CD4-positive, alpha-beta T cell treated with Interleukin-17A for 1 hour (primary cell): ENCODE results near the gene FNIP2.
"Not testable (repeated sequence)": the region's sequence is repeated elsewhere in the genome, so short reads cannot be mapped to it uniquely, and the experiment has no call there.

Experiments used
- DNase-seq: peaks from one replicate; pipeline ENCODE4 v3.0.0-alpha.2; 2020

FNIP2 gene

DNA sequence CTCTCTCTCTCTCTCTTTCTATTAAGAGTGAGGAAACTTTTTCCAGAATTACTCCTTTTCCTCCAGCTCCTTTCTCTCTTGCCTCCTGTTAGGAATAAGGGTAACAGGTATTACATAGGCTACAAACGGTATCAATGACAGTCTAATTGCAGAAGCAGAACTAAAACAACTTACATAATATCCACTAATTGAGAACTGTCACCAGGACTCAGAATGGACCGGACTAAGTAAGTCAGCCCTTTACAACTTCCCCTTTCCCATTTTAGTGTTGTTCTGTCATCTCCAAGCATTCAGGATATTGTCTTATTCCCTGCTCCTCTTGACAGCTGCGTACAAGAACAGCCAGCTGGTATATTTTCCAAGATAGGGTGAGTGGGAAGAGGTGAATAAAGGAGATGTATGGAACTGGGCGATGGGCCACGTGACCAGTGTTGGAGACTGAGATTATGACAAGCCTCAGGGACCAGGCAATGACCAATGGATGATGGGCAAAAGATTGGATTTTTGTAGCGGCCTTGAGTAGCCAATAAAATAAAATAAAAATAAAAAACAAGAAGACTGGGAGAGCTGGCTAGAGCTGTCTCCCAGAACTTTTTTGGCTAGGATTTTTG, 2.3 kb upstream of the FNIP2 start:
- no peak for DNase-seq

DNA sequence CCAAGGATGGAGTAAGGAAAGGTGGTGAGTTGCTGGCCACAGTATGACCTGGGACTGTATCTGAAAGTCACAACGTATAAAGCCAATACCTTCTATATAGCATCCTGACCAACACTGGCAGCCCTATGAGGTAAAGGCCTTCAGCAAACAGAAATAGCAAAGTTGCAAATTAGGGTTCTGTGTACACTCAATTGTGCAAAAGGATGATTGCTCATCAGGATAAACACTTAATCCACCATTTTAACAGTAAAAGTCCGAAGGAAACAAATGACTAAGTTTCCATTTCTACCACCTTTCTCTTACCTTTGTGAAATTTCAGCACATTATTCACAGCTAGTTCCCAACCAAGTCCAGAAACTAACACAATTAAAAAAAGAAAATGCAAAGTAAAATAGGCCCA, 1.4 kb upstream of the FNIP2 start:
- no peak for DNase-seq

DNA sequence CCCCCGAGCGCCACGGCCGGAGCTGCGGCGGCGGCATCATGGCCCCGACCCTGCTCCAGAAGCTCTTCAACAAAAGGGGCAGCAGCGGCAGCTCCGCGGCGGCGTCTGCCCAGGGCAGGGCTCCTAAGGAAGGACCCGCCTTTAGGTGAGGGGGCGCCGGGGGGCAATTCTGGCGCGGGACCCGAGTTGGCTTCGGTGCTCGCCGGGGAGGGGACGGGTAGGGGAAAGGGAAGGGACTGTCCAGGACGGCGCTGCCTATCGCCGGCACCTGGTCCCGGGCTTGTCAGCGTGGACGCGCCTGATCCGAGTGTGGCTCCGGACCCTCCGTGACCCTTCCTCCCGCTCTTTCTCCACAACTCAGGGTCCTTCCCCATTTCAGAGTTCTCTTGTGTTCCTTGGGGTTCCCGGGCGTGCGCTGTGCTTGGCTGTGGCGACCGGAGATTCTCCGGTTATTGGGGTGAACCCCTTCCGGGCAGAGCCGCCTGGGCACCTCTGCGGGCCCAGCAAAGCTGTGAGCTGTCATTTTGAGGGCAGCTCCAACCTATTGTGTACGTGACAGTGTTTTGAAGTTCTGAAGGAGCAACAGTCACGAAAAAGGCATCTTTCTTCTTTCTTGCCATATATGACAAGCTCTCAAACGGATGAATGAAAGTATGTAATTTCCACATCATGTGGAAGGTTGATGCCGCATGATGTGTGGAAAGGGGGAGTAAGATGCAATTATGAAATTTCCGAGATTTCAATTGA, 522 bp downstream of the FNIP2 start:
- DNase-seq: peak; percentile 51

DNA sequence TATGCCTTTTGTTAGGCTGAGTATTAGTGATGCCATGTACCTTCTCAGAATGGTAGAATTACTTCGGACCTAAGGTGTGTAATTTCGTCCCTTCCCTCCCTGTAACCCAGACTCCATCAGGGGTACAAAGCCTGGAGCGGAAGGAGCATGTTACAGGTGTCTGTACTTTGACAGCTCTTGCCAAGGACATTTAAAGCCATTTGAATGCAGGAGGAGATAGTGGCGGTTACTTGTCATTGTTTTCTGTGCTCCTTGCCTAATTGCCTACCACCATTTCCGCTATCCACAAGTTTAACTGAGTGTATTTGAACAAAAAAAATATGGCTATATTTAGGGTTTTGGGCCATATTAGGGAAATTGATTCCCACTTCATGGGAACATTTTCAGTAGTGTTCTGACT, 1.8 kb downstream of the FNIP2 start:
- DNase-seq: no peak

DNA sequence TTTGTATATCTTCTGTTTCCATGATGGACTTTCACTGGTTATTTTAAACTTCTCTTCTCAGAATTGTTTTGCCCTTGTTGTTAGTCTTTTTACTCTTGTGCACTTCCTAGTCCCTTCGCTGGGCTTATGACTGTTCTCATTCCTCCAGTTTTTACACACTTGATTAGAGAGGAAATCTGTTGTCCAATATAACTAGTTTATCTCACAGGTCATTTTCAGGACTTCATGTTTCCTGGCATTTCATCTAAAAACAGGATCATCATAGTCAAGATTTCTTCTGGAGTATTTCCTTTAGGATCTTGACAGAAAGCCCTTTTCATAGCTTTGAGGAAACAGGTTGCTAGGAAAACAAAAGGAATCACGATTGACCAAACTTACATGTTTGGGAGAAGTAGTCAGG, 3.0 kb downstream of the FNIP2 start:
- DNase-seq: no peak

DNA sequence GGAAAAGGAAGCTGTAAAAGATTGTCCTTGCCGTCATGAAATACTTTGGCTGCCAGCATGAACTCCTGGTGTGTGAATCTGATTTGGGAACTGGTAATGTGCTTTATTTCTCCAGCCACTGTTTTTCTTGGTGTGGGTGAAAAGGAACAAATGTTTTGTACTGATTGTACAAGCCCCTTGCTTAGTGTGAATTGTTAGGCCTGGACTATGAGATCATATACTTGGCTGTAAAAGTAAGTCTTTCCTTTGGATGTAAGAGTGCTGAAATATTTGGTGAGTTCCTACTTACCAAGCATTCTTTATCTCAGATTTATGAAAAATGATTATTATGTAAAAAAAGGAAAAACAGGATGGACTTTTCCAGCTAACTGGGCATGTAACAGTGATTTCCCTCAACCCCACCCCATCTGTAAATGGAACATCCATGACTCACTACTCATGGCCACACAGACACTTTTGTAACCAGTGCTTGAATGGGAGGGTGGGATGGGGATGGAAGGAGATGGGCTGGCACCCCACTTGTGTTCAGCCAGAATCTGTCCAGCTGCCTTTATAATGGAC, 6.3 kb downstream of the FNIP2 start:
- no peak for DNase-seq

DNA sequence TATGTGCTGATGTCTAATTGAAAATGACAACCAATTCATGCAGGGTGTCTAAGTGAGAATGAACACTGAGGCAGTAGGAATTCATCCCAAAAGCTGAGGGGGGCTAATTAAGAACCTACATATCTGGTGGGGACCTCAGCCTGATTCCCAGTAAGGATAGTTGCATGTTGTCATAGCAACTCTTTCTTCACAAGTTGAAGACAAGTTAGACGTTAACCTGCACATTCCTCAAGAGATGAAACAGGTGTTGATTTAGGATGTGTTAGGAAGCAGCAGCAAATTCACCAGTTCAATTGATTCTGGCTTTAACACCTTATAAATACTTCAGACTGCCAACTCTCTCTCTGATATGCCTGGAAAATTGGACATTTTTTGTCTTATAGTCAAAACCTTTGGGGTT, 7.3 kb downstream of the FNIP2 start:
- DNase-seq: no peak

DNA sequence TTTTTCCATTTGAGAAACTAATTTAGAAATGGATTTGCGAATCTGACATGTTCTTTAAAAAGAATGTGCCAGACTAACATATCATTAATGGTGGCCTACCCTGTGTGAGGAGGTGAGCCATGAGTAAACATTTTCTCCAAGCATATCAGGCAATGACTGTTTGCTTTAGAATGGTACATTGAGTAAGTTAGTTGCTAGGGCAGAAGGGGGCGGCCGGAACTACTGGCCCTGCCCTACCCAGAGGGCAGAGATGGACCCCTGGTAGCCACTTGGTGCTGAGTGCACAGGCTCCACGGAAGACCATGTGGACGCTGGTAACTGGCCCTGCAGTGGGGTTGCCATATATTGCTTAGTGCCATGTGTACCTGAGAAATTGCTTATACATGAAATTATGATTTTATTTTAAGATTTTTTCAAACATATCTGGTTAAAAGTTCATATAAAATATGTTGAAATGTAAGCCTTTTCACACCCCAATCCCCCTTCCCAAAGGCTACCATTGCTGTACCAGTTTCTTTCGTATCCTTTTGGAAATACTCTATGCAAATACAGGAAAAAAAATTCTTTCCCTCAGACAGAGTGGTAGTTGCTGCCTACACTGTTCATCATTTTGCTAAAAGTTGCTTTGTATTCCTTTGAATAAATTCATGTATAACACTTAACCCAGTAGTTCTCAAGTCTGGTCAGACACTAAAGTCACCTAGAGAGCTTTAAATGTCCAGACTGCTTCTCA, 8.8 kb downstream of the FNIP2 start:
- no peak for DNase-seq

DNA sequence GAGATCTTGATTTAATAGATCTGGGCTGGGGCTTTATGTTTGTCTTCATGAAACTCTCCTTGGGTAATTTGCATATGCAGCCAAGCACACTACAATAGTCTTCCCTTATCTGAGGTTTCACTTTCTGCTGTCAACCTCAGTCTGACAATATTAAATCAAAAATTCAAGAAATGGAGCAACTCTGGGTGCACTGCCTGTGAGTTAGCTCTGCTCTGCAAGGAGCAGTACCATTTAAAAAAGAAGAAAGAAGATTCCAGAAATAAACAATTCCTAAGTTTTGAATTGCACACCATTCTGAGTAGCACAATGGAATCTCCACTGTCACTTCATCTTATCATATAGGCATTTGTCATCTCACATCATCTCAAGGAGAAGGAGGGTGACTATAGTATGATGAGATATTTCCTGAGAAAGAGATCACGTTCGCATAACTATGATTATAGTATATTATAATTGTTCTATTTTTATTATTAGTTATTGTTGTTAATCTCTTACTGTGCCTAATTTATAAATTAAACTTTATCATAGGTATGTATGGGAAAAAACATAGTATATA, 9.4 kb downstream of the FNIP2 start:
- DNase-seq: peak; percentile 20

DNA sequence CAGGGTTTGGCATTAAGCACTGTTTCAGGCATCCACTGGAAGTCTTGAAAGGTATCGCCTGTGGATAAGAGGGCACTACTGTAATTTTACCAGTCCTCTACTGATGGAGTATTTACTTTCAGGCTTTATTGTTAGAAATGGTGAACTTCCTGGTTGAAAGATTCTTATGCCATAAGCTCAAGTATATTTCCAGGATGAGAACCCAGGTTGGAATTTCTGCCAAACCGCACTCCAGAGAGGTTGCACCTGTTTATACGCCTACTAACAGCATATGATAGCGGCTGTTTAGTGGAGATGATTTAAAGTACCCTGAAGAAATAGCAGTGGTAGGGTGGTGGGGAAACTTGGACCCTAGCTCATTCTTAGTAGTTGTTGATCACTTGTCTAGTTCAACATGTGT, 9.9 kb downstream of the FNIP2 start:
- DNase-seq: no peak

DNA sequence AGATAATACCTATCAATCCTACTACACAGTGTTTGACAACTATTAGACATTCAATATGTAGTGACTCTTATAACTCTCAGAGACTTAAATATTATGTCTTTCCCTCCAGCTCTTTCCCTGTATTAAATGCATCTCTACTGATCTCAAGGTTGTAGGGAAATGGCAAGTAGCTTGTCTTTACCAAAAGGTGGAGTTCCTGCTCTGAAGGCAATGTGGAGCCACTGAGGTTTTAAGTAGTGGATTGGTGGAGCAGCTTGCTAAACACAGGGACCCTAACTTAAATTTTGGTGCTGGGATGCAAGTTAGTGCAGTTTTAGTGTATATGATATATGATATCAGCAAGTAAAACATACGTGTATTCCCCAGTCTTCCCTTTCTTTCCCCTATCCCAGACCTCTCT, 13.1 kb downstream of the FNIP2 start:
- no peak for DNase-seq

DNA sequence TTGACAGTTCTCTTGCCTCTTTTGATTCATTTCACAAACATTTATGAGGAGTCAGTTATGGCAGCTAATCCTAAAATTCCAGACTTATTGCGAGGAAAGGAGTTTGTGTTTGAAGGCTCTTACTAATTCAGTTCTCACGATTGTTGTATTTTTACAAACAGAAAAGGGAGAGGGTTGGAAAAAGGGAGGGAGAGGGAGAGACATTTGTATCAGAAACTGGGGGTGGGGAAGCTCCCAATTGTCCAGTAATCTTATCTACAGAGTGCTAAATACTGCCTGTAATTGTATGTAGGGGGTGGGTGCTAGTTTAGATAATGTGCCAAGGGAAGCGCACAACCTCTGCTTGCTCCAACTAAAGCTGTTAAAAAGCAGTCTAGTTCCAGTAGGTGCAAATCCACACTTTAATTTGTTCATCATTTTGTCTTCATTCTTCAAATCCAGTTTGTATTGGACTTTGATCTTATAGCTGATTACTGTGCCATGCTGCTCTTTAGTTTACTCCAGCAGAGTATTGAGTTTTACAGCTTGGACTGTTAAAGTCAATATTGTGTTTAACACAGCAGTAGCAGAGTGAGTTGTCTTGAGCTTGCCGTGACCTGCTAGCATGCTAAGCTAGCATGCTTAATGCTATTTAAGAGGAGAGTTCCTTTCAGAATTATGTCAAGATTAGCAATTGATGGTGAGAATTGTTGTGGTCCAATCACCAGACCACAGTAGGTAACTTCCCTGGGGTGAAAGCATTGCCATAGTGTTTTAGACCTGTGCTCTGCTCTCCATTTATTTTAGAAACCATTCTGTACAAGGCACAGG, 13.9 kb downstream of the FNIP2 start:
- no peak for DNase-seq

DNA sequence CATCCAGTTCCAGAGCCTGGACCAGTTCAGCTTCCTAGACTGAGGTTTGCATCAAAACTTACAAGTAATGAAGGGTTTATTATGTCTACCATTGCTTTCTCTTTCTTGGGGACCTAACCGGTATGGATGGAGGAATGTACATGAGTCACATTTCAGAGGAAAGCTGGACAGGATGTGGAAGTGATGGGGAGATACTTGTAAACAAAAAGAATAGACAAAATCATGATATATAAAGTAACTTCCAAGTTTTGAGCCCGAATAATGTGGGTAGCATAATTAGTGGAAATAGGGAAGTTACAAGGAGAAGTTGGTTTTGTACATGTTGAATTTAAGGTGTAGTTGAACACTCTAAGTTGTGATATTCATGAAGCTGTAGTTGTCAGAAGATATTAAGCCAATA, 15.0 kb downstream of the FNIP2 start:
- DNase-seq: no peak

DNA sequence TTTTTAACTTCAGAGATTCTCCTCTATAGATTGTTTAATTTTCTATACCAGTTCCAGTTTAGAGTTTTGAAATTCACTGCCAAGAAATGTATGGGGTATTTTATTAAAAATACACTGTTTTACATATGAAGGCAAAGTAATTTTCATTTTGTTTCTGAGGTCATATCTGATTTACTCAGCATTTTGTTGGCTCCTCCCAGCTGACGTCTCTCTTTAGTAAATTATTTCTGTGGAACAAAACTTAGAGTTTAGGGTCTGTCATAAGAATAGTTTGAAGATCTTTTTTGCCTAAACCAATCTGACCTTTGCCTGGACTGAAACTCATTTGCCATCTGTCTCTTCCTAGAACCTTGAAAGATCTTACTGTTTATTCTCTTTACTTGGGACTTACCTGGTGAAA, 16.9 kb downstream of the FNIP2 start:
- DNase-seq: no peak

DNA sequence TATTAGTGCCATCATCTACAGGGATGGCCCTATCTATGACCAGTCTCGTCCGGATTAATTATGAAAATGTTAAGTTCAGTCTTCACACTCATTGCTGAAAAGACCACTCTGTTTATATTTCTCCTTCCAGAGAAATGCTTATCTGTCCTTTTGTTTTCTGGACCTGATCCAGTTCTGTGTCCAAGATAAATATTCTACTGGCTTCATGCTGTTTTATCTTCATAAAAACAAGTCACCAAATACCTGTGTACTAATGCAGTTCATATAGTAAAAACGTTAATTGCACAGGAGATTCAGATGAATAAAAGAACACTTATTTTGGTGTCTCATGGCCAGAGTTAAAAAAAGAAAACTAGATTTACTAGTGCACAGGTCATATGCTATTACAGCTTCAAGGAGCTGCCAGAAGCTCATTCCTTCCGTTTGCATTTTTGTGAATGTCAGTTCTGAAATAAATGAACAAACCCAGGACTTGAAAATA, 17.3 kb downstream of the FNIP2 start:
- no peak for DNase-seq

DNA sequence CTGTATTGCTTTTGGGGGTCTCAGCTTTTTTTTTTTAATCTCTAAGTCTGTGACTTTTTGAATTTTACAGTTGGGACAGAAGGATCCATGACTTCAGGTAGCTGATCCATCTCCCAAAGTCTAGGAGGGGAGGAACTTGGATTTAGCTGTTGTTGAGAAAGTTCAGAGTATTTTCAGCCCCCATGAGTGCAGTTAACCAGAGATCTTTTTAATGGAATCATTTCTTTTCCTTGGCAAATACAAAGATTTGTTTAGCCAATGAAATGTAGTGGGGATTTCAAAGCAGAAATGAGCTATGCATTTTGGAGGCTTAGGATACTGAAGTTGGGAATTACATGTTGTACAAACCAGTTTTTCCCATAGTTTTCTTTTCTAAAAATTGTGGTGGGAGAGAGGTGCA, 18.1 kb downstream of the FNIP2 start:
- DNase-seq: no peak

DNA sequence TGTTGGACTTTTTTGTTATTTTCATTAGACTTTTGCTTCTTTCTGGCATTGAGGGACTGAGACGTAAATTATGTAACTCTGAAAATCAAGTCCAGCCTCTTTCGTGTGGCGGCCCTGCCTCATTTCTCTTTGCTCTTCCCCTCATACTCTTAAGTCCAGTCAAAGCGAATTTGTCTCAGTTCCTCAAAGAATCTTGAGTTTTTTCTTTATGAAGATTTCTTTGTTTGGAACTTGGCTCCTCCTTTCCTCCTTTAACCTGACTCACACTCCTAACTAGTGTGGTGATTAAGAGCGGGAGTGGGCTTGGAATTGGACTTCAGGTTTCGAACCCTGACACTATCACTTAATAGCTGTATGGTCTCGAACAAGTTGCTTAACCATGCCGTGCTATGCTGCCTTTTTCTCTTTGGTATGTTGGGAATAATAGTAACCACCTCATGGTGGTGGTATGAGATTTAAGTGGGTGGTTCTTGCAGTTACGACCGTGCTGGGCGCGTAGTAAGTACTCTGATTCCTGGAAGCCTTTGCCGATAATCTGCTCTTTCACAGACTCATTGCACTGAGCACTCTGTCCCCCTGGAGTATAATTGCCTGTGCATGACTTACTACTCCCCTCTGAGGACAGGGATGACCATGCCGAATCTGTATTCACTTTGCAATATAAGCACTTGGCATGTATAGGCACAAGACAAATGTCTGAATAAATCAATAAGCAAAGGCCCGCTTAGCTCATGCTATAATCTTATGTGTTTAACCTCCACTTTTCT, 19.1 kb downstream of the FNIP2 start:
- DNase-seq: no peak

DNA sequence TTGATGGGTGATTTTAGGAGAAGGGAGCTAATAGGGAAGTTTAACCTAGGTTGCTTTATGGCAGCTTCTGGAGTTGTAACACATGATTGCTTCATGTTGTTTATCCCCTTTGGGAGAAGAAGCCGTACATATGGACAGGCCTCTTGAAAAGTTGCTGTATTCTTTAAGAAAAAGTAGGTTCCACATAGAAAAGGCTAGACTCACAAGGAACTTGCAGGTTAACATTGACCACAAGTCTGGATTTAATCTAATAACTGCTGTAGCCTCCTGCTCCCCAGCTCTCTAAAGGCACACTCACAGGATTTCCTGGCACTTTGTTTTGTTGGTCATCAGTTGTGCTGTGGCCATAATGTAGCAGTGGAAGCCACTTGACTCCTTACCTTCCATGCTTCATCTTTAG, 19.7 kb downstream of the FNIP2 start:
- DNase-seq: no peak

DNA sequence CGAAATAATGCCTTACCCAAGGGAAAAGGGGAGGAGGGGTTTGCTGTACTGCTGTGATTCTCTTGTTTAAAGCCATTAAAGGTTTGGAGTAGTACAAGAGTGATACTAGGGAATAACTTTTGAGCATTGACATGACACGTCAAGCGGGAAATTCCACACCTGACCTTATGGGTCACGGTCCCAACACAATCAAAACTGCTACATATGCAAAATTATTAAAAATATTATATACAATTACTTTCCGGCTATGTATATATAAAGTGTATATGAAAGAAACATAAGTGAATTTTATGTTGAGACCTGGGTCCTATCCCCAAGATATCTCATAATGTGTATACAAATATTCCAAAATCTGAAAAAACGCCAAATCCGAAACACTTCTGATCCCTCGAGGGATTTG, 21.0 kb downstream of the FNIP2 start:
- no peak for DNase-seq

DNA sequence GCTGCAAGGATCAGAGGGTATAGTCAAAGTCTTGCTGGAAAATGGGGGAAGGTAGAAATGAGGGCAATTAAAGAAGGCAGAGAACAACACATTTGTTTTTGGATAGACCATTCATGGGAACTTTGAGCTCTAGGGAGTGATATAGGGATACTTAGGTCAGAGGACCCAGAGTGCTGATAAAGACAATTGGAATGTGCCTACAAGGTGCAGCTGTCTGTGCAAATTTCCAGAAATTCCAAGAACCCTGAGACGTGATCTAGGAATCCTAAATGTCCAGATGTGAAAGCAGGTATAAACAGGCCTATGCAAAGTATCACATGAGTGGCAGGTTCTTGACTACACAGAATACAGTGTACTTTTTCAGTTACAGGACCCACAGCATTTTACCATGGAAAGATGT, 24.2 kb downstream of the FNIP2 start:
- no peak for DNase-seq

DNA sequence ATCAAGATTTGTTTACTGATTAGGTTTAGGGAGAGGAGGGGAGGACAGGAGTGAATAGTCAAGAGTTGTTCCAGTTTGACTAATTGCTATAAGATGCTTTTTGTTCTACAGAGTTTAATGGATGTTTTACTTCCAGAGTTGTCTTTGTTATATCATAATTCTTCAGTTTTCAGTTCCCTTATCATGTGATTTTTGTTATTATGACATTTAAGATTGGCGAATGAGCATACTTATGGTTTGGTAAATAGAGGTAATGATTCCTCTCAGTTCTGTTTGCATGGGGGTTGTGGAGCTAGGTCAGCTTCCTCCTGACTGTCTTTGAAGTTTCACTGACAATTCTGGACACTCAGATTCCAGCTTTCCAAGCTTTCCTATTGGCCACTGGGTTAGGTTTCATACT, 24.6 kb downstream of the FNIP2 start:
- not testable (repeated sequence) for DNase-seq
